ENCODE results near the gene WNT9B. TPM values are rescaled to one million over a fixed set of nuclear protein-coding genes. Genes with fewer than 3 reads are reported as not detected.

Gene WNT9B
- total and polyA plus RNA-seq, 2 experiments from 2014 or later = 0.17 TPM; not detected in 1

DNA sequence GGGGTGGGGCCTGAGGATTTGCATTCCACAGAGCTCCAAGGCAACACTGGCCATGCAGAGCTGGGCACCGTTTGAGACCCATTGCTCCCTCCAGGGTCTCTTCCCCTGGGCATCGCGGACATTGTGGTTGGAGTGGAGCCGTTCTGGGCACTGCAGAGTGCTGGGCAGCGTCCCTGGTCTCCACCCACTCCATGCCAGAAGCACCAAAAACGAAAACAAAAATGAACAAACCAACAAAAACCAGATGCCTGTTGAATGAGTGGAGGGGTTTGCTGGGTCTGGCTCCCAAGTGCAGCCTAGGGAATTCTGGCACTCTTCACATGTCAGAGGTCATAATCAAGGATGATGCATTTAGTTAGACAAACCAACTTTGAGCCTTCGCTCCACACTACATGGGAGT is 17.9 kb downstream of the WNT9B start (continued):
- TF ChIP-seq, protein P1, sequence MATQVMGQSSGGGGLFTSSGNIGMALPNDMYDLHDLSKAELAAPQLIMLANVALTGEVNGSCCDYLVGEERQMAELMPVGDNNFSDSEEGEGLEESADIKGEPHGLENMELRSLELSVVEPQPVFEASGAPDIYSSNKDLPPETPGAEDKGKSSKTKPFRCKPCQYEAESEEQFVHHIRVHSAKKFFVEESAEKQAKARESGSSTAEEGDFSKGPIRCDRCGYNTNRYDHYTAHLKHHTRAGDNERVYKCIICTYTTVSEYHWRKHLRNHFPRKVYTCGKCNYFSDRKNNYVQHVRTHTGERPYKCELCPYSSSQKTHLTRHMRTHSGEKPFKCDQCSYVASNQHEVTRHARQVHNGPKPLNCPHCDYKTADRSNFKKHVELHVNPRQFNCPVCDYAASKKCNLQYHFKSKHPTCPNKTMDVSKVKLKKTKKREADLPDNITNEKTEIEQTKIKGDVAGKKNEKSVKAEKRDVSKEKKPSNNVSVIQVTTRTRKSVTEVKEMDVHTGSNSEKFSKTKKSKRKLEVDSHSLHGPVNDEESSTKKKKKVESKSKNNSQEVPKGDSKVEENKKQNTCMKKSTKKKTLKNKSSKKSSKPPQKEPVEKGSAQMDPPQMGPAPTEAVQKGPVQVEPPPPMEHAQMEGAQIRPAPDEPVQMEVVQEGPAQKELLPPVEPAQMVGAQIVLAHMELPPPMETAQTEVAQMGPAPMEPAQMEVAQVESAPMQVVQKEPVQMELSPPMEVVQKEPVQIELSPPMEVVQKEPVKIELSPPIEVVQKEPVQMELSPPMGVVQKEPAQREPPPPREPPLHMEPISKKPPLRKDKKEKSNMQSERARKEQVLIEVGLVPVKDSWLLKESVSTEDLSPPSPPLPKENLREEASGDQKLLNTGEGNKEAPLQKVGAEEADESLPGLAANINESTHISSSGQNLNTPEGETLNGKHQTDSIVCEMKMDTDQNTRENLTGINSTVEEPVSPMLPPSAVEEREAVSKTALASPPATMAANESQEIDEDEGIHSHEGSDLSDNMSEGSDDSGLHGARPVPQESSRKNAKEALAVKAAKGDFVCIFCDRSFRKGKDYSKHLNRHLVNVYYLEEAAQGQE (IDR thresholded peaks at IDR 0.05; ENCODE audit: unreplicated experiment) = no peak
- no peak for TF ChIP-seq POLR2AphosphoS5 (IDR thresholded peaks at IDR 0.05; ENCODE audit: low read depth)
- TF ChIP-seq, protein P2, sequence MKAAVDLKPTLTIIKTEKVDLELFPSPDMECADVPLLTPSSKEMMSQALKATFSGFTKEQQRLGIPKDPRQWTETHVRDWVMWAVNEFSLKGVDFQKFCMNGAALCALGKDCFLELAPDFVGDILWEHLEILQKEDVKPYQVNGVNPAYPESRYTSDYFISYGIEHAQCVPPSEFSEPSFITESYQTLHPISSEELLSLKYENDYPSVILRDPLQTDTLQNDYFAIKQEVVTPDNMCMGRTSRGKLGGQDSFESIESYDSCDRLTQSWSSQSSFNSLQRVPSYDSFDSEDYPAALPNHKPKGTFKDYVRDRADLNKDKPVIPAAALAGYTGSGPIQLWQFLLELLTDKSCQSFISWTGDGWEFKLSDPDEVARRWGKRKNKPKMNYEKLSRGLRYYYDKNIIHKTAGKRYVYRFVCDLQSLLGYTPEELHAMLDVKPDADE (IDR thresholded peaks at IDR 0.05) = no peak
- TF ChIP-seq NANOG (IDR thresholded peaks at IDR 0.05; ENCODE audit: borderline replicate concordance) = no peak

- Mint-ChIP-seq H3K4me3 (no peak overlapping the region), H3K4me1 (peaks cover 6% of the 10 kb centered on the region), H3K27me3 (ENCODE audit: insufficient read depth, low read depth, poor library complexity) (peaks cover 13% of the 10 kb centered on the region), H3K36me3 (ENCODE audit: low read depth) (no peaks in the 10 kb centered on the region; the same call in 2 of the 3 replicates), H3K27ac (no peak overlapping the region), H3K9me3 (no peaks in the 10 kb centered on the region)
- H3K4me2 ChIP-seq = no peak overlapping the region
- H3K79me2 ChIP-seq (replicated peaks; ENCODE audit: insufficient read depth) = no peaks in the 10 kb centered on the region
- H3K27ac ChIP-seq (ENCODE audit: low read depth) = no peak overlapping the region
- peaks cover 3% of the 10 kb centered on the region; the same call in 1 of the 2 replicates for H3K9me2 ChIP-seq (ENCODE audit: insufficient read depth)
- no peak for TF ChIP-seq EZH2 (IDR thresholded peaks at IDR 0.05; ENCODE audit: low read depth, unreplicated experiment)
- no peak for TF ChIP-seq POLR2AphosphoS5 (IDR thresholded peaks at IDR 0.05; ENCODE audit: low read depth)
- TF ChIP-seq ZNF114 (CRISPR knock-in tag; IDR thresholded peaks at IDR 0.05) = no peak
- no peaks in the 10 kb centered on the region for H3F3A ChIP-seq (replicated peaks; ENCODE audit: low read depth)
- no peaks in the 10 kb centered on the region; the same call in 1 of the 2 replicates for H3K4me1 ChIP-seq (ENCODE audit: insufficient read depth)
- H3K4me3 ChIP-seq = no peak overlapping the region
- no peaks in the 10 kb centered on the region for H3K27me3 ChIP-seq (ENCODE audit: insufficient read depth)
- H4K20me1 ChIP-seq (replicated peaks; ENCODE audit: insufficient read depth) = no peaks in the 10 kb centered on the region
- no peaks in the 10 kb centered on the region for H3K36me3 ChIP-seq (ENCODE audit: insufficient read depth)
- DNase-seq (ENCODE audit: low spot score) = no peak
- H2AFZ ChIP-seq = no peak overlapping the region
- ATAC-seq = no peak
Observed at GRCh38 chr17:46869975-46870803, 18.8 kb downstream of the WNT9B start.

- DNase-seq (ENCODE audit: low spot score) (no peak), ATAC-seq (no peak)
- Histone ChIP-seq H3K4me2 (no peak overlapping the region), H3K79me2 (replicated peaks; ENCODE audit: insufficient read depth) (no peaks in the 10 kb centered on the region), H3K4me1 (ENCODE audit: insufficient read depth) (no peaks in the 10 kb centered on the region), H3K9me2 (ENCODE audit: insufficient read depth) (no peaks in the 10 kb centered on the region), H3K36me3 (ENCODE audit: insufficient read depth) (no peaks in the 10 kb centered on the region), H4K20me1 (replicated peaks; ENCODE audit: insufficient read depth) (no peaks in the 10 kb centered on the region), H3F3A (replicated peaks; ENCODE audit: low read depth) (no peaks in the 10 kb centered on the region), H3K4me3 (no peak overlapping the region), H3K27me3 (ENCODE audit: insufficient read depth) (no peaks in the 10 kb centered on the region), H2AFZ (no peak overlapping the region), H3K27ac (ENCODE audit: low read depth) (no peak overlapping the region)
- H3K4me3 Mint-ChIP-seq = no peak overlapping the region
- no peaks in the 10 kb centered on the region for H3K36me3 Mint-ChIP-seq (ENCODE audit: low read depth)
- no peak overlapping the region for H3K27ac Mint-ChIP-seq
- H3K9me3 Mint-ChIP-seq = no peaks in the 10 kb centered on the region
- H3K4me1 Mint-ChIP-seq = no peaks in the 10 kb centered on the region
- peaks cover 5% of the 10 kb centered on the region for H3K27me3 Mint-ChIP-seq (ENCODE audit: insufficient read depth, low read depth, poor library complexity)
- TF ChIP-seq CTCF (conservative IDR thresholded peaks at IDR 0.05; ENCODE audit: low read depth in 2 of 2) (no peak), STAT1 (IDR thresholded peaks at IDR 0.05; ENCODE audit: unreplicated experiment) (no peak)
Observed at GRCh38 chr17:46872421-46872820, 21.0 kb downstream of the WNT9B start.

All from GM23338 (cell line).